NT2/D1 (cell line): ENCODE measurements around the gene SLC41A3.

Experiments
- DNase-seq: peaks from one replicate; pipeline ENCODE4 v3.0.0-alpha.2; 2011; ENCODE audit warnings: low read depth, low spot score
- H3K27me3 ChIP-seq: 2 replicates; pipeline ENCODE4 v1.6.0; 2011; ENCODE audit warnings: mild to moderate bottlenecking; ENCODE audit not compliant: insufficient read length, insufficient read depth
- H3K36me3 ChIP-seq: 2 replicates; pipeline ENCODE4 v1.6.1; 2011; ENCODE audit warnings: mild to moderate bottlenecking, low read length, mixed read lengths; ENCODE audit not compliant: insufficient read depth, insufficient read length
- H3K4me1 ChIP-seq: 2 replicates; pipeline ENCODE4 v1.5.1; 2011; ENCODE audit not compliant: insufficient read depth, insufficient read length
- H3K4me3 ChIP-seq: 2 replicates; pipeline ENCODE4 v1.5.1; 2011; ENCODE audit warnings: low read depth; ENCODE audit not compliant: insufficient read length
- H3K9ac ChIP-seq: 2 replicates; pipeline ENCODE4 v1.6.0; 2011; ENCODE audit warnings: low read depth; ENCODE audit not compliant: insufficient read length
- H3K9me3 ChIP-seq: 2 replicates; pipeline ENCODE4 v1.5.1; 2011; ENCODE audit warnings: mild to moderate bottlenecking, low read length; ENCODE audit not compliant: insufficient read depth
- SUZ12 ChIP-seq: IDR thresholded peaks from 2 replicates; pipeline ENCODE4 v1.6.1; 2011; ENCODE audit not compliant: insufficient read length, insufficient read depth; ENCODE audit errors: extremely low read depth
- YY1 ChIP-seq: IDR thresholded peaks from 2 replicates; pipeline ENCODE4 v1.6.1; 2011; ENCODE audit not compliant: insufficient read length, insufficient read depth
- ZNF274 ChIP-seq: IDR thresholded peaks from 2 replicates; pipeline ENCODE4 v1.6.1; 2011; ENCODE audit warnings: mild to moderate bottlenecking, low read depth, low read length

SLC41A3 gene

DNA sequence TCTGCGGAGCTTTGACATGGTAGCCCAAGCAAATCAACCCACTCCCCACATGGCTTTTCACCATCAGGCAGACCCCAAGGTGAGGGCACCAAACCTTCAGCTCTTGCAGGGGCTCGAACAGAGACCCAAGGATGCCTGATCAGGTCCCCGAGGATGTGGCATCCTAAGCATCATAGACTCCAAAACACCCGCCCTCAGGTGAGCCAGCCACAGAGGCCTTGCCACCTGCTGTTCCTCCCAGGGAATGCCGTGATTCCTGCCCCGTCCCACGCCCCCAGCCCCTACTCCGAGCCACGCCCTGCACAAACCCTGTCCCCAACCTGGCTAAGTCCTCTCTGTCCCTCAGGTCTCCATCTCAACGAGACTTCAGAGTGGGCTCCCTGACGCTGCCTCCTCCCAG is 34.7 kb upstream of the SLC41A3 start:
- H3K9ac ChIP-seq: no peak overlapping the region
- no peaks in the 10 kb centered on the region for H3K27me3 ChIP-seq
- TF ChIP-seq YY1 (no peak), SUZ12 (no peak), ZNF274 (no peak)
- no peak for DNase-seq
- no peak overlapping the region for H3K4me3 ChIP-seq
- no peaks in the 10 kb centered on the region for H3K9me3 ChIP-seq
- no peaks in the 10 kb centered on the region for H3K4me1 ChIP-seq
- no peaks in the 10 kb centered on the region for H3K36me3 ChIP-seq

DNA sequence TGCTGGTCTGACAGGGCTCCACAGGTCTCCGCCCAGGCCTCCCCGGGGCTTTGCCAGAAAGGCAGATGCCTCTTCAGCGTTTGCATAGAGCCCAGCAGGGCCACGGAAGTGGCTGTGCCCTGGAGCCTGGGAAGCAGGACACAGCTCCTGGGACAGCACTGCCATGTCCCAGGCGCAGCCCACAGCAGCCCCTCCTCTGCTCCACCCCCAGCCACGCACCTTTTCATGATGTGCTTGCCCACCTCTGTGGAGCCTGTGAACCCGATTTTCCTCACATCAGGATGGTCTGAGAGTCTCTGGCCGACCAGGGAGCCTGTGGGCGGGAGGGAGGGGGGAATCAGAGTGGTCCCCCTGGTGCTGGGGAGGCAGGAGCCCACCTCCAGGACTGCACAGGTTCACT is 33.9 kb upstream of the SLC41A3 start:
- Histone ChIP-seq H3K9me3 (no peaks in the 10 kb centered on the region), H3K36me3 (no peaks in the 10 kb centered on the region), H3K9ac (no peak overlapping the region), H3K4me1 (peaks cover 5% of the 10 kb centered on the region), H3K4me3 (no peak overlapping the region), H3K27me3 (no peaks in the 10 kb centered on the region)
- TF ChIP-seq ZNF274: no peak
- no peak for TF ChIP-seq SUZ12
- no peak for TF ChIP-seq YY1
- no peak for DNase-seq

DNA sequence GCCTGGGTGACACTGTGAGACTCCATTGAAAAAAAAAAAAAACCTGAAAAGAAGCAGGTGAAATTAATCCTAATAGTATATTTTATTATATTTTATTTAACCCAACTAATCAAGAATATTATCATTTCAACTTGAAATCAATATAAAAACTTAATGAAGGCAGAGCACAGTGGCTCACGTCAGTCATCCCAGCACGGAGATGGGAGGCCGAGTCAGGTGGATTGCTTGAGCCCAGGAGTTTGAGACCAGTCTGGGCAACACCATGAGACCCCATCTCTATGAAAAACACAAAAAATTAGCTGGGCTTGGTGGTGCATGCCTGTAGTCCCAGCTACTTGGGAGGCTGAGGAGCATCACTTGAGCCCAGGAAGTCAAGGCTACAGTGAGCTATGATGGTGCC is 33.3 kb upstream of the SLC41A3 start:
- TF ChIP-seq ZNF274 (no peak), YY1 (no peak)
- Histone ChIP-seq H3K9me3 (no peaks in the 10 kb centered on the region), H3K27me3 (no peaks in the 10 kb centered on the region), H3K36me3 (no peaks in the 10 kb centered on the region), H3K9ac (no peak overlapping the region), H3K4me1 (peaks cover 5% of the 10 kb centered on the region), H3K4me3 (no peak overlapping the region)
- DNase-seq: no peak

DNA sequence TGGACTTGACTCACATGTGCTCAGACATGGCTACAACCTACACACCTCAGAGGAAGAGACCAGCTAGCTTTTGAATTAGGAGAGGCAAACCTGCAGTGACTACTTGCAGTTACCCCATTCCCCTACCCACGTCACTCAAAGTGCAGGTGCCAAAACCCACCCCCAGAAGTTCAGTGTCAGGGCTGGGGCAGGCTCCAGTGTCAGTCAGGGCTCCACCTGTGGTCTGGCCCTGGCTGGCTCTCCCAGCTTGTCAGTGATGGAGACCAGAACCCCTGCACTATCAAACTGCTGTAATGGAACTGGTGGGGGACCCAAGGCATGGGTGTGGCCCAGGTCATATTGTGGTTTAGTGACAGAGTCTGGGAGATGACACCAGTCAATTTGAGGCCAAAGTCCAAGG is 32.6 kb upstream of the SLC41A3 start:
- Histone ChIP-seq H3K9ac (no peak overlapping the region), H3K4me1 (peaks cover 5% of the 10 kb centered on the region), H3K27me3 (no peaks in the 10 kb centered on the region), H3K4me3 (no peak overlapping the region), H3K36me3 (no peaks in the 10 kb centered on the region), H3K9me3 (no peaks in the 10 kb centered on the region)
- TF ChIP-seq YY1 (no peak), SUZ12 (no peak), ZNF274 (no peak)
- no peak for DNase-seq

DNA sequence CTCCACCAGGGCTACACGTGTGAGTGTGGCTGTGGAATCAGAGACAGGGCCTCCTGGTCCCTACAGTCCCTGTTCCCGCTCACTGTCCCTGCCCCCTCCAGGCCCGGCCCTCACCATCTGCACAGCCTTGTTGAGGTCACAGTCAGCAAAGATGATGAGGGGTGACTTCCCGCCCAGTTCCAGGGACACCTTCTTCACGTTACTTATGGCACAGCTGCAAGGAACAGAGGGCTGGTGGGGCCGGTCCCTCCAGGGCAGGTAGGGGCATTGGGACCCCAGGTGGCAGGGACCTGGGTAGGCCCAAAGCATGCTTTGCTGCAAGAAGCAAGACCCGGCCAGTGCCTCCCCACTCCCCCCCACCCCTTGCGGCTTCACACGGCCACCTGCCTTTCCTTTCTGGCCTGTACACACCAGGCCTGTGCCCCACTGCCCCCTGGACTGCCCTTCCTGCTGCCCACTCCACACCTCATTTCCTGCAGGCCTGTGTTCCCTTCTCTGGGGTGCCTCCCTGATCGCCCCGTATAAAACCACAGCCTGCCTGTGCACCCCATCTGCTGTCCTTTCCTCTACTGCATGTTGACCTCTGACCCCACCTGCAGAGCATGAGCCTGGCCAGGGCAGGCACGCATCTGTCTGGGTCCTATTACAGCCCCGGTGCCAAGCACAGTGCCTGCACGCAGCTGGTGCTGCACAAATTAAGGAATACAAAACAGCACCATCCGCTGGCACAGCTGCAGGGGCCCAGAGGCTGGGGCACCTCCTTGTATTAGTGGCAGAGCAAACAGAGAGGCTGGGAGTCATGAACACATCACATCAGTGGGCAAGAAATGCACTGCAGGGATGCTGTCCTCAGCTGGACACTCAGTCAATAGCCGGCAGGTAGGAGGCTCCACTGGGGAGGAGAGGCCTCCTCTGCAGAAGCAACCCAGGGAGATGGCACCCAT is 30.8 kb upstream of the SLC41A3 start:
- H3K4me1 ChIP-seq: peaks cover 5% of the 10 kb centered on the region
- no peaks in the 10 kb centered on the region for H3K36me3 ChIP-seq
- TF ChIP-seq SUZ12 (no peak), ZNF274 (no peak), YY1 (no peak)
- no peak for DNase-seq
- H3K4me3 ChIP-seq: no peak overlapping the region
- no peaks in the 10 kb centered on the region for H3K27me3 ChIP-seq
- no peak overlapping the region for H3K9ac ChIP-seq
- no peaks in the 10 kb centered on the region for H3K9me3 ChIP-seq

DNA sequence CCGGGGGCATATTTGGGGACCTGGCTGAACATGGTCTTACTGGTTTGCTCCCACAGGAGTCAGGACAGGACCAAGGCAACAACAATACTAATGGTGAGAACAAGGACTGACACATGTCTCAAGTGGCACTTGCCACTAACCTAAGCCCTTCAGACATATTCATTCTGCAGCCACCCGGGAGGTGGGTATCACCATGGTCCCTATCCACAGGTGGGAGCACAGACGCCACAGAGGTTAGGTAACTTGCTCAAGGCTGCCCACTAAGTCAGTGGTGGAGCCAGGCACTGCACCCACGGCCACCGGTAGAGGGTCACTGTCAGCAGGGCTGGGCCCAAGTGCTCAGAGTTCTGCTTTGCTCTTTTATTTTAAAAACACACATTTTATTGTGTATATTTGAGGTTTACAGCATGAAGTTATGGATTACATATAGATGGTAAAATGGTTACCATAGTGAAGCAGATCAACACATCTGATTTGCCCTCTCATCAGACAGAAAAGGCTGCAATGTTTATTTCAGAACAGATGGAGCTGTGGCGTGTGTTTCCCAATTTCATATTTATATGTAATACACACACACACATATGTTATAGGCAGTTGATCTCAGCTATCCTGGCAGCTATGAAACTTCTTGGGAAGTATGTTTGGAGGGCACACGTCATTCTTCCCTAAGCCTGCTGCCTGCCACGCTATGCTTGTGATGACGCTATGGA is 30.0 kb upstream of the SLC41A3 start:
- no peaks in the 10 kb centered on the region for H3K9me3 ChIP-seq
- no peak for DNase-seq
- H3K4me1 ChIP-seq: peaks cover 5% of the 10 kb centered on the region
- no peak overlapping the region for H3K4me3 ChIP-seq
- H3K36me3 ChIP-seq: no peaks in the 10 kb centered on the region
- no peaks in the 10 kb centered on the region for H3K27me3 ChIP-seq
- H3K9ac ChIP-seq: no peak overlapping the region
- TF ChIP-seq SUZ12 (no peak), ZNF274 (no peak), YY1 (no peak)

DNA sequence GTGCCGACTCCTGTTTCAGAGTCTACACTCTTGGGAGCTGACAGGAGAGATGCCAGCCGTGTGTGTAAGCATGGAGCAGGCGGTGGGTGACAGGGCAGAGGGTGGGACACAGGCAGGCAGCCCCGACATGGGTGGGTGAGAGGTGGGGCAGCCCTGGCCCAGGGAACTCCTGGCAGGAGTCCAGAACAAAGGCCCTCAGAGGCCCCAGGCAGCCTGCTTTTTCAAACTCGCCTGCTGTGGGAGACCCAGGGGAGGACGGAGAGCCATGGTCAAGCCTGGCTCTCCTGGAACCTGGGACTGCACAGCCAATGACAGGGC is 29.3 kb upstream of the SLC41A3 start:
- Histone ChIP-seq H3K27me3 (no peaks in the 10 kb centered on the region), H3K9ac (no peak overlapping the region), H3K36me3 (no peaks in the 10 kb centered on the region), H3K9me3 (no peaks in the 10 kb centered on the region), H3K4me3 (no peak overlapping the region), H3K4me1 (peaks cover 5% of the 10 kb centered on the region)
- DNase-seq: no peak
- TF ChIP-seq ZNF274 (no peak), YY1 (no peak), SUZ12 (no peak)
